Measurements from ENCODE around the gene OR10R2.

OR10R2 gene

GRCh38 chr1:158527190-158527815, 55.3 kb downstream of the OR10R2 start:
- DNase-seq (ENCODE audit: low spot score): peak; percentile 61

Data from globus pallidus (tissue), 1 donor.